ENCODE results near the gene MAGED4B.
"Not testable (repeated sequence)": the region's sequence is repeated elsewhere in the genome, so short reads cannot be mapped to it uniquely, and the experiment has no call there.

The MAGED4B gene, protein sequence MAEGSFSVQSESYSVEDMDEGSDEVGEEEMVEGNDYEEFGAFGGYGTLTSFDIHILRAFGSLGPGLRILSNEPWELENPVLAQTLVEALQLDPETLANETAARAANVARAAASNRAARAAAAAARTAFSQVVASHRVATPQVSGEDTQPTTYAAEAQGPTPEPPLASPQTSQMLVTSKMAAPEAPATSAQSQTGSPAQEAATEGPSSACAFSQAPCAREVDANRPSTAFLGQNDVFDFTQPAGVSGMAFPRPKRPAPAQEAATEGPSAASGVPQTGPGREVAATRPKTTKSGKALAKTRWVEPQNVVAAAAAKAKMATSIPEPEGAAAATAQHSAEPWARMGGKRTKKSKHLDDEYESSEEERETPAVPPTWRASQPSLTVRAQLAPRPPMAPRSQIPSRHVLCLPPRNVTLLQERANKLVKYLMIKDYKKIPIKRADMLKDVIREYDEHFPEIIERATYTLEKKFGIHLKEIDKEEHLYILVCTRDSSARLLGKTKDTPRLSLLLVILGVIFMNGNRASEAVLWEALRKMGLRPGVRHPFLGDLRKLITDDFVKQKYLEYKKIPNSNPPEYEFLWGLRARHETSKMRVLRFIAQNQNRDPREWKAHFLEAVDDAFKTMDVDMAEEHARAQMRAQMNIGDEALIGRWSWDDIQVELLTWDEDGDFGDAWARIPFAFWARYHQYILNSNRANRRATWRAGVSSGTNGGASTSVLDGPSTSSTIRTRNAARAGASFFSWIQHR

DNA sequence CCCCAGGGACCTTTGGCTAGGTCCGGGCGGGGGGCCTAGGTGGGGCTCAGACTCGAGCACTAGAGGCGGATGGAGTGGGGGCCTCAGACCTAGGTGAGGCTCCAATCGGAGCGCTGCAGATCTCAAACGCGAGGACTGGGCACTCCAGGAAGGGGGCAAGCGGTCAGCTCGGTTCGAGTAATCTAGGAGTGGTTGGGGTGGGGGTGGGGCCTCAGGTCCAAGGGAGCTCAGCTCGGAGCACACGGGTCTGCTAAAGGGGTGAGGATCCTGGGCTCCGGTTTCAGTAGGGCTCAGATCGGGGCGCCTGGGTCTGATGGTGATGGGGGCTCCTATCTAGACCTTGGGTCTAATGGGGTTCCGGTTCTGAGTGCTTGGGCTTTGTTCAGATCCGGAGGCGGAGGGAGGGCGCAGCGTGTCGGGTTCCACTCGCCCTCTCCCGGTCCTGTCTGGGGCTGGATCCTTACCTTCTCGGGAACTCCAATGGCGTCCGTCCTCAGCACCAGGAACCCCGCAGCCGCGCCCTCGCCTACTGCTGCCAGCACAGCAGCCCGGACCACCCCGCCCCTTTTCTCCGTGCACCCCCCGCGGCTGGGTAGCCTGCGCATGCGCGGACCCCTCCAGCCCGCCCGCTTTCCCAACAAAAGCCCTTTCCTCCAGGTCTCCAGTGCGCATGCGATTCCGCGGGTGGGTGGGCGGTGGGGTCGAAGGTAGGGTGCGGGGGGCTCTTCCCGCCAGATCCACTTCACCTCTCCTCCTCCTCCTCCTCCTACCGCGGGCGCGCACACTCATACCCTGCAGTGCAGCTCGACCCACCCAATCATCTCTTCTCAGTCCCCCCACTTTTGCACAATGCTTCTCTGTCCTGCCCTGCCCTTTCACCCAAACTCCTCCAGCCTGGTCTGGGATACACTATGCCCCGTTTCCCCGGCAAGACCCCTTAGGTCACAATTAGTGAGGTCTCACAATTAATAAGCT lies at the start of gene MAGED4B:
Gene MAGED4B, minus strand, starts transcription at position 518 of the 975 bp plus-strand sequence. CDS start 1,011 bp downstream, outside the sequence.
- DNase-seq (ENCODE audit: low spot score): not testable (repeated sequence)

DNA sequence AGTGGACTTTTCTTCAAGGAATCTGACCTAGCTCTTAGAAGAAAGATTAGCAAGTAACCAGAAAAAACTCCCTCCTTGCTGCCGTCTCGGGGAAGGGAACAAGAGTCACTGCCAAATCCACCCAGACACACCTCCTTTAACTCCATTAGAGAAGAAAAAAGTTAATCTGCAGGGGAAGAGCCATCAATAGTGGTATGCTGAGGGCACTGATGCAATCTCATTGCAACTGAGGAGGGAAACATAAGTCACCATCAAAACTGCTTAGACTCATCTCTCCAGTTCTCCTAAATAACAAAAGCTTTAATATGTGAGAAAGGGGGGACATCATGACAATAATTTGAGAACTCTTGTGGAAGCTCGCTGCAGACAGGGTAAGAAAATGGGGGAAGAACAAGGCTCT lies 49.3 kb upstream of the MAGED4B start:
- DNase-seq (ENCODE audit: low spot score): no peak

- DNase-seq (ENCODE audit: low spot score): no peak
Observed at GRCh38 chrX:52082578-52082977, 13.6 kb upstream of the MAGED4B start.

DNA sequence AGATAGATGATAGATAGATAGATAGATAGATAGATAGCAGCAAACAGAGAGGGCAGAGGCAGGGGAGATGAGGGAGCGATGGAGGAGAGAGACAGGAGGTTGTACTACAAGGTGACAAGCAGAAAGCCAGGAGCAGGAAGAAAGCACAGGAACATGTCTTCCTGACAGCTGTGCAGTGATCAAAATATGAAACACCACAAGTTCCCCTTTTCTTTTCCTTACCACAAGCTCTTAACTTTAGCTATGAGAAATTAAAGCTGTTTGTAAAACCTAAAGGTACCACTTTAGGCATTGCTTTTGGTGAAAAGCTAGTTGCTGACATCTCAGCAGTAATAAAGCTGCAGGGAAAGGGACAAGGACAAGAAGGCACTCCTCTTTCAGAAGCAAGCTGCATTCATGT lies 9.1 kb upstream of the MAGED4B start:
- no peak for DNase-seq (ENCODE audit: low spot score)

DNA sequence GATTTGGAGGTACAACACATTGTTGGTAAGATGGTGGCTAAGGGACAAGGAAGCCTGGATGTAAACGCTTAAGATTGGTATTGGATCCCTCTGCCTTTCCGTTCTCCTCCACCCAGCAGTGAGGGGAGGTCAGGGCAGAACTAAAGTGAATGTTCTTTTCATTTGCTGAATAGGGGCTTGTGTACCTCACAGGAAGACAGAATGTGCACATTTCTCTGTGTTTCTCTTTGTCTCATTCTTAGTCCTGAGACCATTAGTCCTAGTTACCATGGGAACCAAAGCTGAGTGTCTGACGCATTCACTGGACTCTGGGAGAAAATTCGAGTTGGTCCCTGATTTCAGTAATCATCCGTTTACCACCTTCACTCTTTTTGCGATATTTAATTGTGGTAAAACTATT lies 26.7 kb downstream of the MAGED4B start:
- DNase-seq (ENCODE audit: low spot score): not testable (repeated sequence)

GRCh38 chrX:52034211-52034610 lies 34.8 kb downstream of the MAGED4B start:
- DNase-seq (ENCODE audit: low spot score): no peak

DNA sequence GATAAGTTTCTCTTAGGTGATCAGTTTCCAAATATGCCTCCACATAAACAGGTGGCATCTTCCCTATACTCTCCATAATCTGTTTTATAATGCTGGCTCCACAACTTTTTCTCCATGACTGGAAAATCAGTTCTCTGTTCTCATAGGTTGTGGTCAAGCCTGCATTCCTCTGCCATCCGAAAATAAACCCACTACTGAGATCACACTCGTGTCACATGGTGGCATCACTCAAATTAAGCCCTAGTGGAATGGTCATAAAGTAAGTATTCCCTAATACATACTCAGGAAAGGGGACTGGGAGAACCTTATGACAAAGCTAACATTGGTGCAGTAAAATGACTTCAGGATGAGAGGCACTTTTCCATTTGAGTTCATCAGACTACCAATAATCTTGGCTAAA lies 37.6 kb downstream of the MAGED4B start:
- DNase-seq (ENCODE audit: low spot score): no peak

DNA sequence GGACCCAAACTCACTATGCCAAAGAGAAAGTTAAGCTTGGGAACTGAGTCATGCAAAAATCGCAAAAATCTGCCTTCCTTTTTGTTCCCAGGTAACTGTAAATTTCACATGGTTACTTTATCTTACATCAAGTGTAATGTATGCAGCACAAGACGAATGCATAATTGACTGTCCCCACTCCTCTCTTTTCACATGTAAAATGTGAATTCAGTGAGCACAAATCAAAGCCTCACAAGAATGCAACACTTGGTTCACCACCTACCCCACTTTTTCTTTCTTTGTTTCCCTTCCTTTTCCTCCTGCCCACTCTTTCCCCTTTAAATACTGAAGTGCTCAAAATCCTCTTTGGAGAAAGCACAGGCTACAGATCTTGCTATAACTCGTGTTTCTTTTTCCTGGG lies 53.2 kb downstream of the MAGED4B start:
- no peak for DNase-seq (ENCODE audit: low spot score)

All from hematopoietic multipotent progenitor cell treated with erythropoietin and hydrocortisone succinate and interleukin-3 and kit ligand, for 17 days (in vitro differentiated cells).